CD4-positive, alpha-beta T cell (primary cell): ENCODE results near the gene CDH5. TPM values are rescaled to one million over a fixed set of nuclear protein-coding genes. Genes with fewer than 3 reads are reported as not detected.

ENCODE experiments used
- ATAC-seq: fragments of 200-7000 bp; cut with Tn5 transposase; one replicate; pipeline ENCODE4 v1.10.0; 2022; ENCODE audit warnings: mild to moderate bottlenecking; ENCODE audit not compliant: poor library complexity
- CTCF ChIA-PET: fragments of 350-600 bp; sonication (Branson Sonifier 250); formaldehyde crosslinking; loops from one replicate; lab custom pipeline; 2021; ENCODE audit warnings: antibody characterized with exemption, inconsistent platforms; lab: Charles Lee
- POLR2A ChIA-PET: fragments of 350-600 bp; sonication (Branson Sonifier 250); formaldehyde crosslinking; loops from one replicate; lab custom pipeline; 2021; ENCODE audit warnings: antibody characterized with exemption, inconsistent platforms; lab: Charles Lee
- DNase-seq, 14 experiments: peaks; one replicate each; pipeline ENCODE4 v3.0.0-alpha.2; 2013 to 2020; ENCODE audit warnings: mixed read lengths in 2 of 14
- H3K27ac ChIP-seq, 2 donors: one replicate each; pipeline versions ENCODE4 v1.5.1 to v1.7.0; 2013; ENCODE audit warnings: low read length in 2 of 2, low read depth in 1 of 2, mild to moderate bottlenecking in 1 of 2
- H3K27me3 ChIP-seq, 2 experiments: 1 replicate in 1 of 2; 2 replicates in 1 of 2; pipeline versions ENCODE4 v1.6.1 to v1.7.0; 2013; ENCODE audit warnings: low read length in 2 of 2, control low read depth in 1 of 2, mild to moderate bottlenecking in 1 of 2, moderate library complexity in 1 of 2; ENCODE audit not compliant: insufficient read depth in 2 of 2, control insufficient read depth in 1 of 2
- H3K36me3 ChIP-seq: one replicate; pipeline ENCODE4 v1.6.1; 2013; ENCODE audit warnings: low read length, control low read depth; ENCODE audit not compliant: insufficient read depth
- H3K4me1 ChIP-seq: one replicate; pipeline ENCODE4 v1.6.1; 2013; ENCODE audit warnings: low read length, control low read depth; ENCODE audit not compliant: insufficient read depth
- H3K4me3 ChIP-seq: one replicate; pipeline ENCODE4 v1.5.1; 2013; ENCODE audit warnings: mild to moderate bottlenecking, low read length, moderate library complexity
- H3K9me3 ChIP-seq, 2 experiments: 1 replicate in 1 of 2; 2 replicates in 1 of 2; pipeline versions ENCODE4 v1.6.1 to v1.7.0; 2013; ENCODE audit warnings: low read length in 2 of 2, mild to moderate bottlenecking in 2 of 2, control low read depth in 1 of 2, moderate library complexity in 1 of 2; ENCODE audit not compliant: control insufficient read depth in 1 of 2, insufficient read depth in 1 of 2
- H3K27ac Mint-ChIP-seq: one replicate; pipeline ENCODE4 v1.8.0; 2020; ENCODE audit warnings: mixed read lengths
- H3K27me3 Mint-ChIP-seq: one replicate; pipeline ENCODE4 v1.8.0; 2021; ENCODE audit warnings: mixed read lengths
- H3K36me3 Mint-ChIP-seq: one replicate; pipeline ENCODE4 v1.8.0; 2021; ENCODE audit warnings: low read depth, mixed read lengths
- H3K4me1 Mint-ChIP-seq: one replicate; pipeline ENCODE4 v1.8.0; 2021; ENCODE audit warnings: low read depth, mixed read lengths
- H3K4me3 Mint-ChIP-seq: one replicate; pipeline ENCODE4 v1.8.0; 2020; ENCODE audit warnings: mild to moderate bottlenecking, mixed read lengths
- H3K9me3 Mint-ChIP-seq: one replicate; pipeline ENCODE4 v1.8.0; 2020; ENCODE audit warnings: mixed read lengths
- intact Hi-C, 2 experiments: fragments of 100-400 bp; cut with DNase I in 1 of 2; cut with micrococcal nuclease in 1 of 2; formaldehyde crosslinking; loops; one replicate each; pipeline versions ENCODE4 v1.15.1 to v1.9.0; 2023 to 2025; cut with DNase I, micrococcal nuclease
- total RNA-seq, 174 experiments: library from RNA in 2 of 174; stranded (reverse) in 2 of 174; gene quantifications; one replicate each; pipeline ENCODE4 v1.2.3 and lab custom pipeline; 2021 to 2026
- TF ChIP-seq, protein P1 (sequence below): fragments of 200-600 bp; IDR thresholded peaks from one replicate; pipeline ENCODE4 v1.8.0; 2022; ENCODE audit warnings: antibody characterized with exemption, mild to moderate bottlenecking

Gene CDH5
- total RNA-seq, 2 experiments from 2014 or later, result not detected

DNA sequence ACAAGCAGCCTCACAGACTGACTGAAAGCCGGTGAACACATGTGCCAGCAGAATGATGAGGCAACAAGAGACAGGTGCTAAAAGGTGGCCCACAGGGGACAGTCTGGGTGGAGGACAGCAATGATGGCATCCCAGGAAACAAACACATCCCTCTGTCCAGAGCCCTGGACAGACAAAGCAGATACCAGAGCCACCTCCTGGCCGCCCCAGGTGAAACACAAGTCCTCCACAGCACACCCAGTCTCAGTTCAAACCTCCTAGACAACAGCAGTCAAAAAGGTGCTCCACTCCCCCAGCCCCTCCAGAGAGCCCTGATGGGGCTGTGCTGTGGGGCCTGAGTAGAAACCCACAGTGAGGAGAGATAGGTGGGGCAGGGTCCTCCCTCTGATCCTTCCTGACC is 20.3 kb upstream of the CDH5 start:
- H3K27me3 Mint-ChIP-seq, result peaks cover 60% of the 10 kb centered on the region

DNA sequence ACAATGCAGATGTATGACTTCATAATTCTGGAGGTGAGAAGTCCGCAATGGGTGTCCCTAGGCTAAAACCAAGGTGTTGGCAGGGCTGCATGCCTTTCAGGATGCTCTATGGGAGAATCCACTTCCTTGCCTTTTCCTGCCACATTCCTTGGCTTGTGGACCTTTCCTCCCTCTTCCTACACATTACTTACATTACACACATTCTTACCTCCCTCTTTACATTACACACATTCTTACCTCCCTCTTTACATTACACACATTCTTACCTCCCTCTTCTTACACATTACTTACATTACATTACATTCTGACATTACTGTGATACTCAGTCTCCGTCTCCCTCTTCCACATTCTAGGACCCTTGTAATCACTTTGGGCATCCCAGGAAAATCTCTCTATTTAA is 14.2 kb upstream of the CDH5 start:
- Histone ChIP-seq H3K4me3 (no peak overlapping the region), H3K27ac (no peak overlapping the region), H3K4me1 (no peaks in the 10 kb centered on the region), H3K9me3 (peaks cover 0 to 3% of the 10 kb centered on the region in 2 experiments), H3K36me3 (no peaks in the 10 kb centered on the region), H3K27me3 (peaks cover 11 to 23% of the 10 kb centered on the region in 2 experiments)
- Mint-ChIP-seq H3K9me3 (no peaks in the 10 kb centered on the region), H3K27ac (no peak overlapping the region), H3K4me1 (no peaks in the 10 kb centered on the region), H3K27me3 (peaks cover 62% of the 10 kb centered on the region), H3K36me3 (no peaks in the 10 kb centered on the region), H3K4me3 (no peak overlapping the region)
- TF ChIP-seq, protein P1, sequence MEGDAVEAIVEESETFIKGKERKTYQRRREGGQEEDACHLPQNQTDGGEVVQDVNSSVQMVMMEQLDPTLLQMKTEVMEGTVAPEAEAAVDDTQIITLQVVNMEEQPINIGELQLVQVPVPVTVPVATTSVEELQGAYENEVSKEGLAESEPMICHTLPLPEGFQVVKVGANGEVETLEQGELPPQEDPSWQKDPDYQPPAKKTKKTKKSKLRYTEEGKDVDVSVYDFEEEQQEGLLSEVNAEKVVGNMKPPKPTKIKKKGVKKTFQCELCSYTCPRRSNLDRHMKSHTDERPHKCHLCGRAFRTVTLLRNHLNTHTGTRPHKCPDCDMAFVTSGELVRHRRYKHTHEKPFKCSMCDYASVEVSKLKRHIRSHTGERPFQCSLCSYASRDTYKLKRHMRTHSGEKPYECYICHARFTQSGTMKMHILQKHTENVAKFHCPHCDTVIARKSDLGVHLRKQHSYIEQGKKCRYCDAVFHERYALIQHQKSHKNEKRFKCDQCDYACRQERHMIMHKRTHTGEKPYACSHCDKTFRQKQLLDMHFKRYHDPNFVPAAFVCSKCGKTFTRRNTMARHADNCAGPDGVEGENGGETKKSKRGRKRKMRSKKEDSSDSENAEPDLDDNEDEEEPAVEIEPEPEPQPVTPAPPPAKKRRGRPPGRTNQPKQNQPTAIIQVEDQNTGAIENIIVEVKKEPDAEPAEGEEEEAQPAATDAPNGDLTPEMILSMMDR, result no peak
- no peak for ATAC-seq
- no peak for DNase-seq
- CTCF ChIA-PET, result interaction anchor here (1.6 kb wide), 1 partner anchor 9 kb away, joined by 3 read pairs; no protein-coding TSS in a partner anchor
- POLR2A ChIA-PET, result no interaction called here
- intact Hi-C loops, result no loop called here

More for the DNA sequence above, 20.3 kb upstream of the CDH5 start:
- Mint-ChIP-seq H3K4me3 (no peak overlapping the region), H3K27ac (no peak overlapping the region), H3K36me3 (no peaks in the 10 kb centered on the region), H3K4me1 (no peaks in the 10 kb centered on the region), H3K9me3 (no peaks in the 10 kb centered on the region)
- peaks cover 7 to 19% of the 10 kb centered on the region in 2 experiments for H3K27me3 ChIP-seq
- ChIA-PET POLR2A (no interaction called here), CTCF (no interaction called here)
- intact Hi-C loops, result no loop called here
- H3K27ac ChIP-seq, result no peak overlapping the region
- DNase-seq (no peak), ATAC-seq (no peak)
- H3K4me3 ChIP-seq, result no peak overlapping the region
- H3K36me3 ChIP-seq, result no peaks in the 10 kb centered on the region
- no peaks in the 10 kb centered on the region for H3K9me3 ChIP-seq
- TF ChIP-seq, protein P1, result no peak
- no peaks in the 10 kb centered on the region for H3K4me1 ChIP-seq

DNA sequence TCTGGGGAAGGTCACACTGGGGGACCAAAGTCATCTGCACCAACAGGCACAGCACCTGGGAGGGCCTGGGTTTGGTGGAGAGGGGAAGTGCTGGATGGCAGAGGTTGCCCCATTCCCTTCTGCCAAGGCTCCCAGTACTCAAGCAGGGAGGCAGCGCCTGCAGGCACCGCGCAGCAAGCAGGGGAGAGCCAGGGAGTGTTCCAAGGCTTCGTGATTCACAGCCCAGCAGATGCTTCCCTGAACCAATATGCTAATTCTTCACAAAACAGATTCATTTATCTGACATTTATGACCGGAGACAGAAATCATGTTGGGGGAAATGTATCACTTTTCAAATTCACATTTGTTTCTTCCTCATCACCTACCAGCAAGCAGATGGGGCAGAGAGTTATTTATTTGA is 13.4 kb upstream of the CDH5 start:
- H3K36me3 ChIP-seq, result no peaks in the 10 kb centered on the region
- TF ChIP-seq, protein P1, result no peak
- POLR2A ChIA-PET, result no interaction called here
- no peak overlapping the region for H3K27ac ChIP-seq
- peaks cover 11 to 23% of the 10 kb centered on the region in 2 experiments for H3K27me3 ChIP-seq
- H3K36me3 Mint-ChIP-seq, result no peaks in the 10 kb centered on the region
- no peak overlapping the region for H3K4me3 ChIP-seq
- H3K4me1 Mint-ChIP-seq, result no peaks in the 10 kb centered on the region
- intact Hi-C loops, result no loop called here
- CTCF ChIA-PET, result interaction anchor here (1.6 kb wide), 1 partner anchor 9 kb away, joined by 3 read pairs; no protein-coding TSS in a partner anchor
- no peak for ATAC-seq
- peaks cover 59% of the 10 kb centered on the region for H3K27me3 Mint-ChIP-seq
- H3K4me3 Mint-ChIP-seq, result no peak overlapping the region
- H3K9me3 ChIP-seq, result peaks cover 0 to 3% of the 10 kb centered on the region in 2 experiments
- no peaks in the 10 kb centered on the region for H3K9me3 Mint-ChIP-seq
- no peak overlapping the region for H3K27ac Mint-ChIP-seq
- H3K4me1 ChIP-seq, result no peaks in the 10 kb centered on the region
- no peak for DNase-seq
